ENCODE data around the gene RNH1.

Gene RNH1

DNA sequence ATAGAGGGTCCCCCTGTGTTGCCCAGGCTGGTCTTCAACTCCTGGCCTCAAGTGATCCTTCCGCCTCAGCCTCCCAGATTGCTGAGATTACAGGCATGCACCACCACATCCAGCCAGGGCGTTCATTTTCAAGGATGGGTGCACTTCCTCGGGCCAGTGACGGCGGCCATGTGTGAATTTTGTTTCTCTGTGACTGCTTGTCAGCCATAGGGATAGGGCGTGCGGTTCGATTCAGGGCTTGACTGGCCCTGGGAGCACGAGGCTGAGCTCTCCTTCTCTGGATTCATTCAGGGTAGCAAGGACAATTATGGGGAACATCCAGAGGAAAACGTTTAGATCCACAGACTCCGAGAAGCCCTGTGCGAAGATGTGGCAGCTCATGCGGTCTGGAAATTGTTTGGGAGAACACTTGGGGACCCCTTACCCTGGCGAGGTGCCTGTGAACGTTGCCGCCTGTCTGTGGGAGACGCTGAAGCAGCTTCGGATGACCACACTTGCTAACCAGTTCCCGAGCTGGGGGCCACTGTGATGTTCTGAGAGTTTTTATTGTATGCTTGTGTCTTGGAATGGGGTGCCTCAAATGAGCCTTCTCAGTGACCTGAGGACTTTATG lies 54.0 kb downstream of the RNH1 start:
- TF ChIP-seq, protein P1, sequence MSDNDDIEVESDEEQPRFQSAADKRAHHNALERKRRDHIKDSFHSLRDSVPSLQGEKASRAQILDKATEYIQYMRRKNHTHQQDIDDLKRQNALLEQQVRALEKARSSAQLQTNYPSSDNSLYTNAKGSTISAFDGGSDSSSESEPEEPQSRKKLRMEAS (IDR thresholded peaks at IDR 0.05; ENCODE audit: low read depth, low read length): no peak
- TF ChIP-seq CTCF (IDR thresholded peaks at IDR 0.05; ENCODE audit: low read depth, low read length): no peak
- TF ChIP-seq POLR2A (IDR thresholded peaks at IDR 0.05; ENCODE audit: extremely low read depth, insufficient read length): no peak
- TF ChIP-seq MYC (IDR thresholded peaks at IDR 0.05; ENCODE audit: low read depth, low read length): no peak
- no peak overlapping the region for H3K4me3 ChIP-seq (ENCODE audit: low read depth, low read length)
- DNase-seq (ENCODE audit: low read depth): no peak

GRCh38 chr11:452203-452744 lies 54.8 kb downstream of the RNH1 start:
- DNase-seq (ENCODE audit: low read depth): no peak
- TF ChIP-seq MYC (IDR thresholded peaks at IDR 0.05; ENCODE audit: low read depth, low read length): no peak
- TF ChIP-seq POLR2A (IDR thresholded peaks at IDR 0.05; ENCODE audit: extremely low read depth, insufficient read length): no peak
- no peak for TF ChIP-seq CTCF (IDR thresholded peaks at IDR 0.05; ENCODE audit: low read depth, low read length)
- TF ChIP-seq, protein P1 (IDR thresholded peaks at IDR 0.05; ENCODE audit: low read depth, low read length): no peak
- no peak overlapping the region for H3K4me3 ChIP-seq (ENCODE audit: low read depth, low read length)

DNA sequence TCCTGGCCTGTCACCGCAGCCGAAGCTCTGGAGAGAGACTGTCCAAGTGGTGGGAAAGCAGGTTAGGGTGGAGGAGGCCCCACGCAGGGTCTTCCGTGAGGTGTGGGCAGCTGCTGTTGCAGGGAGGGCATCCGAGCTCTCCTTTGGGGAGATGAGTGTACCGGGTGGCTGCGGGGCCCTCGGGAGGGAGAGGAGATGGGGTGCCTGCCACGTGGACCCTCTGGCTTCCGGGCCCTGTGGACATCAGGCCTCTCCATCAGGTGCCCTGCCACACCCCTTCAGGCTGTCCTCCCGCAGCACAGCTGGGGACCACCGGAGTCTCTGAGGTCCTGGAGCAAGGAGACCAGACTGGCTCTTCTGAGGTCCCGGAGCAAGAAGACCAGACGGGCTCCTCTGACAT lies 55.3 kb downstream of the RNH1 start:
- H3K4me3 ChIP-seq (ENCODE audit: low read depth, low read length): peak overlapping the region; percentile 72
- TF ChIP-seq POLR2A (IDR thresholded peaks at IDR 0.05; ENCODE audit: extremely low read depth, insufficient read length): no peak
- no peak for TF ChIP-seq MYC (IDR thresholded peaks at IDR 0.05; ENCODE audit: low read depth, low read length)
- TF ChIP-seq, protein P1 (IDR thresholded peaks at IDR 0.05; ENCODE audit: low read depth, low read length): no peak
- TF ChIP-seq CTCF (IDR thresholded peaks at IDR 0.05; ENCODE audit: low read depth, low read length): no peak
- no peak for DNase-seq (ENCODE audit: low read depth)

DNA sequence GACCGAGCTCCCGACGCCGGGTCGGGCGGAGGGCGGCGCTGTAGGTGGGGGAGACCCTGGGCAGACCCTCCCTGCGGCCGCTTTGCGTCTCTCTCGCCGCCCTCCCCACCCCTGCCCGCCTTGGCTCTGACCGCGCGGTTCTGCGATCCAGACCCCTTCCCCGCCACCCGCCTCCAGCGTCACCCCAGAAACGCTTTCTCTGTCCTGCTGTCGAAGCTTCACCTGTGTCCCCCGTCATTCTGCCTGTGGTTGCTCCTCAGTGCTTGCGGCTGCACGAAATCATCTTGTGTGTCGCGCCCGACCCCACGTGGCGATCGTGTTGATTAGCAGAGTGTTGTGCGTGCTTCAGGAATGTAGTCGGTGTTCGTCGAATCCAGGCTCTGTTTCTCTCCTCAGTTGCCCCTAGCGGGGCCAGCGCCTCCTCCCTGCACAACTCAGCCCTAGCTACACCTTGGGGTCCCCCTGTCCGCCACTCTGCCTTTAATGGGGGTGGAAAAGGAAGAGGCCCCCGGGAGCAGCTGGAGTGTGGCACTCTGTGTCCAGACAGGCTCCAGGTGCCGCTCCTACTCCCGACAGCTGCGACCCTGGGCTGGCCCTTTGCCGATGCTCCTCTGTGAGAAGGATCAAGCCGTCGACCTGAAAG lies 56.1 kb downstream of the RNH1 start:
- DNase-seq (ENCODE audit: low read depth): peak; percentile 81
- peak overlapping the region; percentile 72 for H3K4me3 ChIP-seq (ENCODE audit: low read depth, low read length)
- TF ChIP-seq MYC (IDR thresholded peaks at IDR 0.05; ENCODE audit: low read depth, low read length) (peak; percentile 71), POLR2A (IDR thresholded peaks at IDR 0.05; ENCODE audit: extremely low read depth, insufficient read length) (no peak), CTCF (IDR thresholded peaks at IDR 0.05; ENCODE audit: low read depth, low read length) (peak; percentile 26)
- TF ChIP-seq, protein P1 (IDR thresholded peaks at IDR 0.05; ENCODE audit: low read depth, low read length): peak; percentile 92

- peak within 1 kb of the TSS; percentile 72 for H3K4me3 ChIP-seq (ENCODE audit: low read depth, low read length)
- DNase-seq (ENCODE audit: low read depth): peak; percentile 97
- TF ChIP-seq POLR2A (IDR thresholded peaks at IDR 0.05; ENCODE audit: extremely low read depth, insufficient read length): peak; percentile 45
- TF ChIP-seq CTCF (IDR thresholded peaks at IDR 0.05; ENCODE audit: low read depth, low read length): no peak
- no peak; the same call in 1 of the 2 replicates for TF ChIP-seq MYC (IDR thresholded peaks at IDR 0.05; ENCODE audit: low read depth, low read length)
- TF ChIP-seq, protein P1 (IDR thresholded peaks at IDR 0.05; ENCODE audit: low read depth, low read length): no peak; the same call in 1 of the 2 replicates
Observed at GRCh38 chr11:449889-450808, 56.9 kb downstream of the RNH1 start, which contains the start of gene PTDSS2. Gene PTDSS2 (plus strand): TSS chr11:450279. CDS start chr11:450456, 177 bp downstream.
